Spinal cord (tissue), 10 donors: ENCODE results near the gene APEX1. TPM values are rescaled to one million over a fixed set of nuclear protein-coding genes. Genes with fewer than 3 reads are reported as not detected.

ENCODE experiments used
- DNase-seq, 6 donors: peaks; one replicate each; pipeline versions ENCODE4 v3.0.0 to v3.0.0-alpha.2; 2013 to 2015; ENCODE audit warnings: low spot score in 6 of 6, low read depth in 4 of 6
- H3K27ac ChIP-seq: one replicate; pipeline ENCODE4 v1.5.1; 2013; ENCODE audit warnings: low read depth, low read length, control low read depth
- H3K27me3 ChIP-seq: one replicate; pipeline ENCODE4 v1.6.1; 2013; ENCODE audit warnings: low read length; ENCODE audit not compliant: control insufficient read depth, insufficient read depth
- H3K36me3 ChIP-seq: one replicate; pipeline ENCODE4 v1.6.1; 2013; ENCODE audit warnings: low read length; ENCODE audit not compliant: control insufficient read depth, insufficient read depth
- H3K4me1 ChIP-seq: one replicate; pipeline ENCODE4 v1.6.1; 2013; ENCODE audit warnings: low read length; ENCODE audit not compliant: control insufficient read depth, insufficient read depth
- H3K4me3 ChIP-seq: one replicate; pipeline ENCODE4 v1.5.1; 2013; ENCODE audit warnings: low read depth, low read length, control low read depth
- H3K9me3 ChIP-seq: one replicate; pipeline ENCODE4 v1.6.1; 2013; ENCODE audit warnings: low read length; ENCODE audit not compliant: control insufficient read depth, insufficient read depth
- WGBS: methylation state at CpG from one replicate; pipeline ENCODE4 v1.1.5; 2013; ENCODE audit warnings: missing lambda C conversion rate; ENCODE audit not compliant: insufficient coverage; 5-methylcytosine and 5-hydroxymethylcytosine counted together
- polyA plus RNA-seq, 2 donors: library from polyadenylated mRNA; unstranded; fragments of 120-200 nt; gene quantifications; one replicate each; pipeline ENCODE4 v1.2.1, GENCODE V29; 2013; ENCODE audit not compliant: insufficient read length in 2 of 2
- total RNA-seq, 2 donors: library from RNA; depleted of rRNA in 1 of 2; stranded (reverse); fragments of 120-200 nt in 1 of 2; fragments of >200 nt in 1 of 2; gene quantifications; one replicate each; pipeline versions ENCODE4 v1.2.3 to v1.2.4, GENCODE V29; 2013 to 2014
- donor health status: healthy.

Gene APEX1
- total and polyA plus RNA-seq, 4 donors, result 40.8 to 182 (median 129) TPM

DNA sequence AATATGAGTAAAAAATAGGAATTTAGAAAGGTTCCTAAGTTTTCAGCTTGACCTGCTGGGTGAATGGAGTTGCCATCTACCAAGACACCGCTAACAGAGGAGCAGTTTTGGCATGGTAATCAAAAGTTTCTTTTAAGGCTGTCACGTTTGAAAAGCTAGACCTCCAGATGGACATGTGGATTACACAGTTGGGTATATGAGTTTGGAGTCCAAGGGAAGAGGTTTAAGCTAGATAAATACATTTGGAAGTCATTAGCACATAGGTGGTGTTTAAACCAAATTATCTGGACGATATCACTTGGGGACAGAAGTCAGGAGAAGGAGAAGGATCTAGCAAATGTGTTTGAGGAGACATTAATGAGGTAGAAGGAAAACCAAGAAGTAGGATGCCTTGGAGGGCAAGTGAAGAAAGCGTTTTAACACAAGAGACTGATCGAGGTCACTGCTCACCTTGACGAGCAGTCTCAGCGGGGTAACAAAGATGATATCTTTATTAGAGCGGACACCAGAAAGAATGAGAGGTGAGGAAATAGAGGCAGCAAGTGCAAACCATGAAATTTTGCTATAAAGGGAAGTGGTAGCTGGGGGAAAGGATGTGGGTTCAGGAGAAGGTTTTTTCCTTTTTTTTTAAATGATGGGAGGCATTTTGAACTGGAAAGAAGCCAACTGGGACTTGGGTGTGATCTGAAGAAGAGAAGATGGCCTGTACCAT, 31.8 kb downstream of the APEX1 start:
- H3K4me1 ChIP-seq, result no peaks in the 10 kb centered on the region
- 87% methylated on average over 8 of the region's 8 CpGs for WGBS
- H3K4me3 ChIP-seq, result no peak overlapping the region
- no peaks in the 10 kb centered on the region for H3K9me3 ChIP-seq
- no peaks in the 10 kb centered on the region for H3K27me3 ChIP-seq
- no peaks in the 10 kb centered on the region for H3K36me3 ChIP-seq
- no peak overlapping the region for H3K27ac ChIP-seq
- DNase-seq, result no peak

DNA sequence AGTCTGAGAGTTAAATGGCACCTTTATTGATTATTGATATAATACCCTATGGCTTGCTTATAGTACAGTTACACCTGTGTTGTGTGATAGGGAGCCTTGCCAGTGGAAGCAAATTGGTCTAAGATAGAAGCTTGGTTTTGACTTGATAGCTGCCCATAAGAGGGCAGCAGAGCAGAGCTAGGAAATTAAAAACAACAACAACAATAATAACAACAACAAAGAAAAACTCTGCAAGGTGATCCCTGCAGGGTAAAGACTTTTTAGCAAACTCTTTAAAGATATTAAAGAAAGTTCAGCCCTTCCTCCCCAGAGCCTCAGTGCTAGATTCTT, 32.3 kb downstream of the APEX1 start:
- H3K27me3 ChIP-seq, result no peaks in the 10 kb centered on the region
- no peaks in the 10 kb centered on the region for H3K36me3 ChIP-seq
- no peaks in the 10 kb centered on the region for H3K9me3 ChIP-seq
- H3K4me1 ChIP-seq, result no peaks in the 10 kb centered on the region
- no peak overlapping the region for H3K27ac ChIP-seq
- no peak overlapping the region for H3K4me3 ChIP-seq
- no peak for DNase-seq

DNA sequence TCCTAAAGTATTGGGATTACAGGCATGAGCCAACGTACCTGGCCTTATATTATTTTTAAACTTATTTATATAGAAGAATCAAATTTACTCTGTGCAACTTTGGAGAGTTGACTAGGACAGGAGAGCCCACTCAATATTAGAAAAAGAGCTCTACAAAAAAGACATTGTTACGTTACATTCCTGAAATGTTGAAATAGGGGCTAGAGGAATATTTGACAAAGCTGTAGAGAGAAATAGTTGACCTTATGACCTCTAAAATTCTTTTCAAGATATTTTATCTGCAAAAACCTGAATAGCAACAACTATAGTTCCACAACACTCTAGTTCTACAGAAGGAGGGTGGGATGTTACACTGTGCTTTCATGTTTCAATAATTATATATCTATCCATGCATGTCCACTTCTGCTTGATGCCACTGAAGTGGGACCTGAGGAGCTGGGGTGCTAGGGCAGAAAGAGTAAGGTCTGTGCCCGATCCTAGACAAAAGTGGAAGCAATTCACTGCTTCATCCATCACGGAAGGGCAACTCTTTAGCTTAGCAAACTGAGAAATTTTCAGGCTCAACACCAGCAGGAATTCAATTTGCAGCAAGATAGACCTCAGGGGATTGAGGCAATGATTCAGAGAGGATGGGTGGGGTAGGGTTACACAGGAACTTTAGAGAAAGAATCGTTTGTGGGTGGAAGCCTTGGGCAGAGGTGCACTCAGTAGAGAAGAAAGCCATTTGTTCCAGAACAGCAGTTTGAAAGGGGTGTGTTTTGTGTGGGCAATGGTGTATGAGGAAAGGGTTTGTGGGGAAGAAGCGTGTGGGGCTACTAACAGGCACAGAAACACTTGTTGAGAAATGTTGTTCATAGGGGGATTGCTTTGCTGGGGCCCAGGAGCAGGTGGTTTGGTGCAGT, 34.3 kb downstream of the APEX1 start:
- Histone ChIP-seq H3K4me1 (no peaks in the 10 kb centered on the region), H3K36me3 (no peaks in the 10 kb centered on the region), H3K9me3 (no peaks in the 10 kb centered on the region), H3K27ac (no peak overlapping the region), H3K4me3 (no peak overlapping the region), H3K27me3 (no peaks in the 10 kb centered on the region)
- WGBS, result 43% methylated on average over 4 of the region's 6 CpGs
- no peak for DNase-seq

DNA sequence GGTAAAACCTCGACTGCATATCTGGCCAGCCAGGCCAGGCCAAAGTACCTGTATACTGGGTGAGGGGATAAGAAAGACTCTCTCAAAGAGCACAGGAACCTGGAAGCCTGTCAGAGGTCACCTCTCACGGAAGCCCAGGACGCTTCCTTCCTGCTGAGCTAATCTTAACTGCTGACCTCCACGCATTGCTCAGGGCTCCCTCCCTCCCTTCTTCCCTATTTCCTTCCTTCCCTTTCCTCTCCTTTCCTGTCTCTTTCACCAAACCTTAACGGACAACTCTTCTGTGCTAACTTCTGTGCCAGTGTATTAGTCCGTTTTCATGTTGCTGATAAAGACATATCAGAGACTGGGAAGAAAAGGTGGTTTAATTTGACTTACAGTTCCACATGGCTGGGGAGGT, 35.5 kb downstream of the APEX1 start:
- H3K9me3 ChIP-seq, result no peaks in the 10 kb centered on the region
- no peaks in the 10 kb centered on the region for H3K27me3 ChIP-seq
- 60% methylated on average over 2 of the region's 6 CpGs for WGBS
- H3K36me3 ChIP-seq, result no peaks in the 10 kb centered on the region
- H3K4me3 ChIP-seq, result no peak overlapping the region
- DNase-seq, result no peak
- no peak overlapping the region for H3K27ac ChIP-seq
- H3K4me1 ChIP-seq, result no peaks in the 10 kb centered on the region

DNA sequence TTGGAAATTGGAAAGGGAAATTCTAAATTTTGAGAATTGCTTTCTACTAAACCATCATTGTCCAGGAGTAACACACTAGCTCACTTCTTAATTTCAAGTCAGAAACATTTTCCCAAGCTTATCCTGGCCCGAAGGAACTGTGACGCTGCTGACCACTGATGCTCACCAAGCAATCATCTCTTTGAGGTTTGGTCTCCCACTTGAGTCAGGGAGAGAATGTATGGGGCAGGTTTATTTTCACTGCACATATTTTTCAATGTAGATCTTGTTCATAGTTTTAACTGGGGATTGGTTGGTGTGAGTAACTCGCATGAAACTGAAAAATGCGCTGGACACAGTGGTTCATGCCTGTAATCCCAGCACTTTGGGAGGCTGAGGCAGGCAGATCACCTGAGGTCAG, 37.5 kb downstream of the APEX1 start:
- no peaks in the 10 kb centered on the region for H3K9me3 ChIP-seq
- no peak overlapping the region for H3K27ac ChIP-seq
- H3K36me3 ChIP-seq, result no peaks in the 10 kb centered on the region
- no peaks in the 10 kb centered on the region for H3K27me3 ChIP-seq
- WGBS, result 95% methylated on average over 2 of the region's 4 CpGs
- no peaks in the 10 kb centered on the region for H3K4me1 ChIP-seq
- H3K4me3 ChIP-seq, result no peak overlapping the region
- no peak for DNase-seq

DNA sequence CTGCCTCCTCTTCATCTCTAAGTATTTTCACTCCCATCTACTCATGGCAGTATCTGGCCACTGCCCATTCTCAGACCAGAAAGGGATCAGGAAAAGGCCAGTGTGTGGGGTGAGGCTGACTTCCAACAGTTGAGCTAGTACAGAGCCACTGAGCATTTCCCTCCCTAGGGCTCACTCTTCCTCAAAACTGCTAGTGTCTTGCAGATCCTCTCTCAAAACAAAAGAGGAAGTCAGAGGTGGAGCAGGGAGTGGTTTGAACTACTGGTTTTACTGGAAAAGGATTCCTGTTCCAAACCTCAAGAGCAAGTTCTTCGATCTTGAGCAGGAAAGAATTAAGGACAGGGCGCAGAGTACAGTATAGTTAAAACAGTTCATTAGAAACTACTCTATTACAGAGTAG, 38.6 kb downstream of the APEX1 start:
- Histone ChIP-seq H3K27me3 (no peaks in the 10 kb centered on the region), H3K4me1 (no peaks in the 10 kb centered on the region), H3K27ac (no peak overlapping the region), H3K4me3 (no peak overlapping the region), H3K36me3 (no peaks in the 10 kb centered on the region), H3K9me3 (no peaks in the 10 kb centered on the region)
- no peak for DNase-seq
- no CpG with 5 or more reads among the region's 2 CpGs for WGBS

DNA sequence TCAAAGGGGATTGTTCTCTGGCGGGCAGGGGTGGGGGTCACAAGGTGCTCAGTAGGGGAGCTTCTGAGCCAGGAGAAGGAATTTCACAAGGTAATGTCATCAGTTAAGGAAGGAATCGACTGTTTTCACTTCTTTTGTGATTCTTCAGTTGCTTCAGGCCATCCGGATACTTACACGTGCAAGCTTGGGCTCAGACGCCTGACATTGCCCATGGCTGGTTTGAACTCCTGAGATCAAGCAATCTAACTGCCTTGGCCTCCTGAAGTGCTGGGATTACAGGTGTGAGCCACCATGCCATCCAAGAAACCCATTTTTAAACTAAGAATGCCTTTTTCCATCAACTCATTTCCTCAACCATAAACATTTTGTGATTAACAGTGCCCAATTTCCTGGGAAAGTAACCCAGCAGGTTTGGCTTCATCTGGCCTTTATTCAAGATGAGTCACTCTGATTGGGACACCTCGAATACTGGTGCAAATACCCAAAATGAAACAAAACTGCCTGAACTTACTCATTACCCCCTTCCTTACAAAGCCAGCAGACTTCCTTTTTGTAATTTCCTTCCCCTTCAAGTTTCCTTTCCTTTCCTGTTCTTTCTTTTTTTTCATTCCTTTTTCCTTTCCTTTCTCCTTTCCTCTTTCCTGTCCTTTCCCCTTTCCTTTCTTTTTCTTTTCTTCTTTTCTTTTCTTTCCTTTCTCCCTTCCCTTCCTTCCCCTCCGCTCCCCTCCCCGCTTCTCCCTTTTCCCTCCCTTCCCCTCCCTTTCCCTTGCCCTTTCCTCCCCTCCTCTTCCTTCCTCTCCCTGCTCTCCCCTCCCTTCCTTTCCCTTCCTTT, 40.1 kb downstream of the APEX1 start:
- no peaks in the 10 kb centered on the region for H3K27me3 ChIP-seq
- H3K36me3 ChIP-seq, result no peaks in the 10 kb centered on the region
- no peak overlapping the region for H3K27ac ChIP-seq
- no peak overlapping the region for H3K4me3 ChIP-seq
- H3K4me1 ChIP-seq, result no peaks in the 10 kb centered on the region
- no peaks in the 10 kb centered on the region for H3K9me3 ChIP-seq
- 89% methylated on average over 8 of the region's 8 CpGs for WGBS
- no peak for DNase-seq

DNA sequence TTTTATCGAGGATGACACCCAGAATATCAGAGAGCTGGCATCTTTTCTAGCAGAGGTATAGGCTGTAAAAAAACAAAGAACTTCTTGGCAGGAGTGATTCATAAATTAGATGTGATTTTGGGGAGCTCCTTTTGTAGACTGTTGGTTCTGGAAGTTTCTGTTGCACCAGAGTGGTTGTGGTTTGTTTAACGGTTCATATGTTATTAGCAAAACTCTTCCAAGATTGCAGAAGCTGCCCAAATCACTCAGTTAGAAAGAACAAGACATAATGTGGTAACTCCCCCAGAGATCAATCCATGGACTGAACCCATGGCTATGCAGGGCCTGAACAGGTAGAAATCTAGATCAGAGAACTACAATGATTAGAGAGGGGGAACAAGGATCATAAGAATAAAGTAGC, 43.6 kb downstream of the APEX1 start:
- H3K27ac ChIP-seq, result no peak overlapping the region
- no peak for DNase-seq
- H3K9me3 ChIP-seq, result no peaks in the 10 kb centered on the region
- 89% methylated on average over 1 of the region's 2 CpGs for WGBS
- no peaks in the 10 kb centered on the region for H3K4me1 ChIP-seq
- H3K36me3 ChIP-seq, result no peaks in the 10 kb centered on the region
- no peak overlapping the region for H3K4me3 ChIP-seq
- no peaks in the 10 kb centered on the region for H3K27me3 ChIP-seq

DNA sequence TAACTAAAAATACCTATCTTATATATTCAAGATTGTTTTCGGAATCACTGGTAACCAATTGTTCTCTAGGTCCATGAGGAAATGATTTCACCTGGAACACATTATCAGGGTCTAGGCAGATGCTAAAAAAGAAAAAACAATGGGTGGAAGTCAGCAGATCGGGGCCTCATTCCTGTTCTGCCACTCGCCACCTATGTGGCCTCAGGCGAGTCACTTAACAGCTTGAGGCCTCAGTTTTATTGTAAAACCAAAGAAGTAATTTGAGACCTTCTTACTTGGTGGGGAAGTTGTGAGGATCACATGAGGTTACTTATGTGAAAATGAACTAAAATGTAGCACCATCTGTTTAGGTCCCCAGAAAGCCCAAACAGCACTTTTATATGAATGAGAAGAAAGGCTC, 44.1 kb downstream of the APEX1 start:
- Histone ChIP-seq H3K4me3 (no peak overlapping the region), H3K36me3 (no peaks in the 10 kb centered on the region), H3K4me1 (no peaks in the 10 kb centered on the region), H3K27me3 (no peaks in the 10 kb centered on the region), H3K9me3 (no peaks in the 10 kb centered on the region), H3K27ac (no peak overlapping the region)
- 100% methylated on average over 1 of the region's 4 CpGs for WGBS
- DNase-seq, result no peak
